Psoas muscle (tissue), 8 donors: Measurements from ENCODE around the gene CASTOR1. TPM values are rescaled to one million over a fixed set of nuclear protein-coding genes. Genes with fewer than 3 reads are reported as not detected.

ENCODE experiments used
- ATAC-seq, 4 donors: fragments of 200-7000 bp; cut with Tn5 transposase; one replicate each; pipeline ENCODE4 v1.9.1; 2020; ENCODE audit warnings: moderate library complexity in 3 of 4, mild to moderate bottlenecking in 2 of 4
- DNase-seq, 2 donors: peaks; one replicate each; pipeline ENCODE4 v3.0.0-alpha.2; 2020
- H3K27ac ChIP-seq: fragments of 200-600 bp; one replicate; pipeline ENCODE4 v1.8.0; 2022
- H3K27me3 ChIP-seq, 3 donors: fragments of 200-600 bp in 1 of 3; one replicate each; pipeline versions ENCODE4 v1.6.1 to v1.8.0; 2013 to 2022; ENCODE audit warnings: low read length in 2 of 3, mild to moderate bottlenecking in 2 of 3, moderate library complexity in 1 of 3; ENCODE audit not compliant: insufficient read depth in 3 of 3
- H3K36me3 ChIP-seq, 2 donors: fragments of 200-600 bp in 1 of 2; one replicate each; pipeline versions ENCODE4 v1.6.1 to v1.8.0; 2013 to 2022; ENCODE audit warnings: low read depth in 1 of 2, mild to moderate bottlenecking in 1 of 2, moderate library complexity in 1 of 2; ENCODE audit not compliant: insufficient read depth in 1 of 2
- H3K4me1 ChIP-seq: fragments of 200-600 bp; one replicate; pipeline ENCODE4 v1.8.0; 2022
- H3K4me3 ChIP-seq: fragments of 200-600 bp; one replicate; pipeline ENCODE4 v1.8.0; 2022; ENCODE audit warnings: mild to moderate bottlenecking
- H3K9me3 ChIP-seq: fragments of 200-600 bp; one replicate; pipeline ENCODE4 v1.8.0; 2022
- CTCF ChIP-seq: fragments of 200-600 bp; IDR thresholded peaks from one replicate; pipeline ENCODE4 v1.8.0; 2022; ENCODE audit warnings: antibody characterized with exemption
- WGBS, 3 donors: extraction: QIAGEN DNeasy Blood & Tissue Kit; methylation state at CpG; one replicate each; pipeline versions ENCODE4 v1.1.6 to v1.1.7; 2013; 5-methylcytosine and 5-hydroxymethylcytosine counted together
- intact Hi-C, 2 donors: fragments of 100-400 bp; cut with DNase I; formaldehyde crosslinking; loops; one replicate each; pipeline versions ENCODE4 v1.11.0 to v1.14.2; 2022
- polyA plus RNA-seq, 3 donors: library from polyadenylated mRNA; stranded (reverse); fragments of 200-250 nt; gene quantifications; one replicate each; pipeline ENCODE4 v1.2.3, GENCODE V29; 2013
- total RNA-seq, 4 donors: library from RNA; stranded (reverse); fragmentation: NEBNext Ultra II Directional in 2 of 4; extraction: Animal tissue kit (Norgen Biotek cat#: 25700) in 2 of 4; gene quantifications; one replicate each; pipeline versions ENCODE4 v1.2.1 to v1.2.4, GENCODE V29; 2021 to 2023
- donor health status: healthy with polysubstance abuse.
- donor health status: DM: no; HTN: no; CAD: no; lungs with moderate emphysema.
- donor health status: Bipolar disorder and iron deficiency.
- donor health status: healthy.
- donor health status: DM: yes; HTN: yes; CAD: no.
- donor health status: DM: no; HTN: no; CAD: no.
- donor health status: DM: no; HTN: no; CAD: no.
- donor health status: DM: yes; HTN: yes; CAD: no.

The CASTOR1 gene
- total and polyA plus RNA-seq, 7 donors, result 0.44 to 5.1 (median 2.9) TPM

- intact Hi-C loops, result no loop called here
- WGBS, 3 donors, result 85 to 94% (median 90%) methylated on average over 4 of the region's 4 CpGs
- no peak overlapping the region for H3K27ac ChIP-seq
- peaks cover 0 to 5% of the 10 kb centered on the region in 2 donors for H3K36me3 ChIP-seq
- H3K9me3 ChIP-seq, result no peaks in the 10 kb centered on the region
- DNase-seq, result no peak
- peaks cover 0 to 3% (median under 1%) of the 10 kb centered on the region in 3 donors for H3K27me3 ChIP-seq
- TF ChIP-seq CTCF, result no peak
- peaks cover 6% of the 10 kb centered on the region for H3K4me1 ChIP-seq
- H3K4me3 ChIP-seq, result no peak overlapping the region
- ATAC-seq, result no peak
Measured at GRCh38 chr22:30283342-30283741, 6.0 kb downstream of the CASTOR1 start.

GRCh38 chr22:30282616-30283046, 6.7 kb downstream of the CASTOR1 start:
- H3K27ac ChIP-seq, result no peak overlapping the region
- 72 to 80% (median 77%) methylated on average over 7 of the region's 7 CpGs for WGBS, 3 donors
- H3K36me3 ChIP-seq, result peaks cover 0 to 5% of the 10 kb centered on the region in 2 donors
- no peak for TF ChIP-seq CTCF
- peaks cover 0 to 3% (median 2%) of the 10 kb centered on the region in 3 donors for H3K27me3 ChIP-seq
- H3K4me1 ChIP-seq, result no peaks in the 10 kb centered on the region
- H3K9me3 ChIP-seq, result no peaks in the 10 kb centered on the region
- no peak for ATAC-seq
- intact Hi-C loops, result no loop called here
- no peak overlapping the region for H3K4me3 ChIP-seq
- DNase-seq, result no peak

- 81 to 86% (median 81%) methylated on average over 8 of the region's 8 CpGs for WGBS, 3 donors
- peaks cover 0 to under 1% of the 10 kb centered on the region in 2 donors for H3K36me3 ChIP-seq
- intact Hi-C loops, result no loop called here
- H3K9me3 ChIP-seq, result no peaks in the 10 kb centered on the region
- H3K27ac ChIP-seq, result no peak overlapping the region
- H3K27me3 ChIP-seq, result peaks cover 0 to 3% (median 2%) of the 10 kb centered on the region in 3 donors
- TF ChIP-seq CTCF, result no peak
- peaks cover 3% of the 10 kb centered on the region for H3K4me1 ChIP-seq
- H3K4me3 ChIP-seq, result no peak overlapping the region
- DNase-seq, result no peak
- no peak for ATAC-seq
Measured at GRCh38 chr22:30280505-30280904, 8.8 kb downstream of the CASTOR1 start.

GRCh38 chr22:30279932-30280331, 9.4 kb downstream of the CASTOR1 start:
- H3K4me3 ChIP-seq, result no peak overlapping the region
- H3K27ac ChIP-seq, result no peak overlapping the region
- no peaks in the 10 kb centered on the region for H3K9me3 ChIP-seq
- no peak for ATAC-seq
- intact Hi-C loops, result no loop called here
- peaks cover 3% of the 10 kb centered on the region for H3K4me1 ChIP-seq
- TF ChIP-seq CTCF, result no peak
- peaks cover 0 to 3% (median 2%) of the 10 kb centered on the region in 3 donors for H3K27me3 ChIP-seq
- no peak for DNase-seq
- 86 to 88% (median 87%) methylated on average over 5 of the region's 5 CpGs for WGBS, 3 donors
- no peaks in the 10 kb centered on the region for H3K36me3 ChIP-seq
